Activated CD4-positive, alpha-beta T cell treated with anti-CD3 and anti-CD28 coated beads for 36 hours (primary cell): ENCODE data around the gene NR1D2. TPM values are rescaled to one million over a fixed set of nuclear protein-coding genes. Genes with fewer than 3 reads are reported as not detected.
A peak's percentile ranks its signal among the peaks of the same experiment; 100 is the strongest.

Experiments used
- ATAC-seq: fragments of 200-7000 bp; cut with Tn5 transposase; one replicate; pipeline ENCODE4 v1.10.0; 2021; ENCODE audit warnings: mild to moderate bottlenecking, moderate library complexity
- CTCF ChIA-PET: fragments of 350-600 bp; sonication (Branson Sonifier 250); formaldehyde crosslinking; loops from one replicate; lab custom pipeline; 2021; ENCODE audit warnings: antibody characterized with exemption; lab: Charles Lee
- POLR2A ChIA-PET: fragments of 350-600 bp; sonication (Branson Sonifier 250); formaldehyde crosslinking; loops from one replicate; lab custom pipeline; 2021; ENCODE audit warnings: antibody characterized with exemption, inconsistent platforms; lab: Charles Lee
- DNase-seq: peaks from one replicate; pipeline ENCODE4 v3.0.0-alpha.2; 2020
- H3K27ac Mint-ChIP-seq: one replicate; pipeline ENCODE4 v1.8.0; 2021; ENCODE audit warnings: mixed read lengths
- H3K27me3 Mint-ChIP-seq: one replicate; pipeline ENCODE4 v1.8.0; 2021; ENCODE audit warnings: mixed read lengths
- H3K36me3 Mint-ChIP-seq: one replicate; pipeline ENCODE4 v1.8.0; 2021; ENCODE audit warnings: low read depth, mixed read lengths
- H3K4me1 Mint-ChIP-seq: one replicate; pipeline ENCODE4 v1.8.0; 2021; ENCODE audit warnings: mixed read lengths
- H3K4me3 Mint-ChIP-seq: one replicate; pipeline ENCODE4 v1.8.0; 2021; ENCODE audit warnings: mild to moderate bottlenecking, moderate library complexity, mixed read lengths
- H3K9me3 Mint-ChIP-seq: one replicate; pipeline ENCODE4 v1.8.0; 2021; ENCODE audit warnings: low read depth, mixed read lengths
- intact Hi-C, 2 experiments: fragments of 100-400 bp; cut with DNase I in 1 of 2; cut with micrococcal nuclease in 1 of 2; formaldehyde crosslinking; loops; one replicate each; pipeline versions ENCODE4 v1.14.2 to v1.15.1; 2022 to 2024; cut with DNase I, micrococcal nuclease
- total RNA-seq, 2 experiments: library from RNA; stranded (reverse); gene quantifications; one replicate each; pipeline ENCODE4 v1.2.3, GENCODE V29; 2021

NR1D2 gene
- total RNA-seq, 2 experiments from 2014 or later, result 2.4 to 2.7 TPM

GRCh38 chr3:23926736-23927135, 18.4 kb upstream of the NR1D2 start:
- intact Hi-C loops, result no loop called here
- Mint-ChIP-seq H3K9me3 (no peaks in the 10 kb centered on the region), H3K4me3 (no peak overlapping the region), H3K27ac (no peak overlapping the region), H3K4me1 (peaks cover 2% of the 10 kb centered on the region), H3K27me3 (no peaks in the 10 kb centered on the region), H3K36me3 (peaks cover 2% of the 10 kb centered on the region)
- ChIA-PET POLR2A (interaction anchor here (0.8 to 1.1 kb wide), 2 partner anchors 10 to 53 kb away, joined by 3 to 6 read pairs; partner anchors contain the start of genes NKIRAS1 and RPL15), CTCF (interaction anchor here (1.0 kb wide), 1 partner anchor 9 kb away, joined by 3 read pairs; no protein-coding TSS in a partner anchor)
- ATAC-seq (no peak), DNase-seq (no peak)

- ChIA-PET CTCF (no interaction called here), POLR2A (interaction anchor here (0.5 to 0.6 kb wide), 2 partner anchors 12 to 75 kb away, joined by 3 read pairs; partner anchors contain the start of genes NKIRAS1 and RPL15)
- DNase-seq (no peak), ATAC-seq (no peak)
- no peak overlapping the region for H3K4me3 Mint-ChIP-seq
- H3K27me3 Mint-ChIP-seq, result no peaks in the 10 kb centered on the region
- no peaks in the 10 kb centered on the region for H3K9me3 Mint-ChIP-seq
- no peaks in the 10 kb centered on the region for H3K36me3 Mint-ChIP-seq
- H3K27ac Mint-ChIP-seq, result no peak overlapping the region
- intact Hi-C loops, result no loop called here
- peaks cover 2% of the 10 kb centered on the region for H3K4me1 Mint-ChIP-seq
These were observed 16.6 kb upstream of the NR1D2 start for GRCh38 chr3:23928524-23928923.

GRCh38 chr3:23931597-23931996, 13.5 kb upstream of the NR1D2 start:
- Mint-ChIP-seq H3K27ac (no peak overlapping the region), H3K4me1 (peaks cover 2% of the 10 kb centered on the region), H3K4me3 (no peak overlapping the region), H3K9me3 (no peaks in the 10 kb centered on the region), H3K27me3 (no peaks in the 10 kb centered on the region), H3K36me3 (no peaks in the 10 kb centered on the region)
- DNase-seq (no peak), ATAC-seq (no peak)
- CTCF ChIA-PET, result no interaction called here
- intact Hi-C loops, result no loop called here
- POLR2A ChIA-PET, result no interaction called here

GRCh38 chr3:23932571-23932970, 12.5 kb upstream of the NR1D2 start:
- intact Hi-C loops, result no loop called here
- POLR2A ChIA-PET, result no interaction called here
- no peak overlapping the region for H3K27ac Mint-ChIP-seq
- peaks cover 2% of the 10 kb centered on the region for H3K4me1 Mint-ChIP-seq
- CTCF ChIA-PET, result interaction anchor here (0.6 kb wide), 1 partner anchor 18 kb away, joined by 3 read pairs; no protein-coding TSS in a partner anchor
- H3K36me3 Mint-ChIP-seq, result no peaks in the 10 kb centered on the region
- no peaks in the 10 kb centered on the region for H3K9me3 Mint-ChIP-seq
- H3K4me3 Mint-ChIP-seq, result no peak overlapping the region
- H3K27me3 Mint-ChIP-seq, result no peaks in the 10 kb centered on the region
- ATAC-seq (no peak), DNase-seq (no peak)

- intact Hi-C loops, result no loop called here
- H3K4me1 Mint-ChIP-seq, result no peaks in the 10 kb centered on the region
- DNase-seq, result no peak
- H3K36me3 Mint-ChIP-seq, result no peaks in the 10 kb centered on the region
- H3K27ac Mint-ChIP-seq, result no peak overlapping the region
- no peaks in the 10 kb centered on the region for H3K27me3 Mint-ChIP-seq
- no peak overlapping the region for H3K4me3 Mint-ChIP-seq
- no peaks in the 10 kb centered on the region for H3K9me3 Mint-ChIP-seq
- no peak for ATAC-seq
- ChIA-PET POLR2A (no interaction called here), CTCF (interaction anchor here (0.7 kb wide), 1 partner anchor 1768 kb away, joined by 3 read pairs; no protein-coding TSS in a partner anchor)
These were observed 10.8 kb upstream of the NR1D2 start for GRCh38 chr3:23934253-23934652.

GRCh38 chr3:23937296-23937695, 7.8 kb upstream of the NR1D2 start:
- intact Hi-C loops, result no loop called here
- ChIA-PET CTCF (interaction anchor here (0.7 kb wide), 1 partner anchor 67 kb away, joined by 4 read pairs; no protein-coding TSS in a partner anchor), POLR2A (no interaction called here)
- no peak for DNase-seq
- no peaks in the 10 kb centered on the region for H3K9me3 Mint-ChIP-seq
- H3K4me1 Mint-ChIP-seq, result no peaks in the 10 kb centered on the region
- H3K36me3 Mint-ChIP-seq, result no peaks in the 10 kb centered on the region
- ATAC-seq, result no peak
- H3K27me3 Mint-ChIP-seq, result no peaks in the 10 kb centered on the region
- H3K4me3 Mint-ChIP-seq, result no peak overlapping the region
- H3K27ac Mint-ChIP-seq, result no peak overlapping the region

- Mint-ChIP-seq H3K36me3 (no peaks in the 10 kb centered on the region), H3K27ac (no peak overlapping the region), H3K4me3 (no peak overlapping the region), H3K4me1 (no peaks in the 10 kb centered on the region), H3K9me3 (no peaks in the 10 kb centered on the region), H3K27me3 (peaks cover 2% of the 10 kb centered on the region)
- no peak for DNase-seq
- ChIA-PET CTCF (no interaction called here), POLR2A (no interaction called here)
- no peak for ATAC-seq
- intact Hi-C loops, result no loop called here
These were observed 6.4 kb upstream of the NR1D2 start for GRCh38 chr3:23938688-23939087.

GRCh38 chr3:23940775-23941174, 4.3 kb upstream of the NR1D2 start:
- CTCF ChIA-PET, result interaction anchor here (0.6 to 1.3 kb wide), 3 partner anchors 18 to 1375 kb away, joined by 3 to 4 read pairs (median 3); no protein-coding TSS in a partner anchor
- POLR2A ChIA-PET, result no interaction called here
- intact Hi-C loops, result loop anchor here (10.0 kb wide), 2 partner anchors 1724 to 1844 kb away; partner anchors contain the start of genes NGLY1 (in 1 of the 2) and TOP2B (in 1 of the 2)
- no peak for ATAC-seq
- Mint-ChIP-seq H3K9me3 (no peaks in the 10 kb centered on the region), H3K4me3 (no peak overlapping the region), H3K36me3 (no peaks in the 10 kb centered on the region), H3K27me3 (peaks cover 10% of the 10 kb centered on the region), H3K4me1 (peaks cover 7% of the 10 kb centered on the region), H3K27ac (no peak overlapping the region)
- no peak for DNase-seq

GRCh38 chr3:23941440-23941839, 3.6 kb upstream of the NR1D2 start:
- H3K27ac Mint-ChIP-seq, result no peak overlapping the region
- peaks cover 7% of the 10 kb centered on the region for H3K4me1 Mint-ChIP-seq
- no peaks in the 10 kb centered on the region for H3K9me3 Mint-ChIP-seq
- H3K36me3 Mint-ChIP-seq, result no peaks in the 10 kb centered on the region
- no peak overlapping the region for H3K4me3 Mint-ChIP-seq
- ATAC-seq (no peak), DNase-seq (no peak)
- H3K27me3 Mint-ChIP-seq, result peaks cover 10% of the 10 kb centered on the region
- CTCF ChIA-PET, result interaction anchor here (0.6 to 0.7 kb wide), 2 partner anchors 145 to 1375 kb away, joined by 3 to 4 read pairs; no protein-coding TSS in a partner anchor
- intact Hi-C loops, result loop anchor here (10.0 kb wide), 2 partner anchors 1723 to 1843 kb away; partner anchors contain the start of genes NGLY1 (in 1 of the 2) and TOP2B (in 1 of the 2)
- POLR2A ChIA-PET, result no interaction called here

- ChIA-PET CTCF (interaction anchor here (0.8 kb wide), 1 partner anchor 18 kb away, joined by 4 read pairs; no protein-coding TSS in a partner anchor), POLR2A (no interaction called here)
- ATAC-seq, result no peak
- intact Hi-C loops, result loop anchor here (10.0 kb wide), 2 partner anchors 1722 to 1842 kb away; partner anchors contain the start of genes NGLY1 (in 1 of the 2) and TOP2B (in 1 of the 2)
- Mint-ChIP-seq H3K27me3 (peaks cover 10% of the 10 kb centered on the region), H3K9me3 (no peaks in the 10 kb centered on the region), H3K36me3 (no peaks in the 10 kb centered on the region), H3K27ac (no peak overlapping the region), H3K4me3 (no peak overlapping the region), H3K4me1 (peaks cover 13% of the 10 kb centered on the region)
- no peak for DNase-seq
These were observed 2.5 kb upstream of the NR1D2 start for GRCh38 chr3:23942546-23942945.

- H3K4me1 Mint-ChIP-seq, result peaks cover 26% of the 10 kb centered on the region
- H3K36me3 Mint-ChIP-seq, result peaks cover 3% of the 10 kb centered on the region
- peak overlapping the region; percentile 38 for H3K27ac Mint-ChIP-seq
- intact Hi-C loops, result loop anchor here (2.0 to 10.0 kb wide), 3 partner anchors 741 to 1841 kb away; partner anchors contain the start of genes NGLY1 (in 1 of the 2), TOP2B (in 1 of the 2) and UBE2E2 (in 1 of the 2)
- ATAC-seq, result no peak
- H3K27me3 Mint-ChIP-seq, result peaks cover 10% of the 10 kb centered on the region
- H3K4me3 Mint-ChIP-seq, result peak overlapping the region; percentile 74
- no peak for DNase-seq
- POLR2A ChIA-PET, result interaction anchor here (1.1 to 1.5 kb wide), 2 partner anchors 21 to 27 kb away, joined by 3 to 10 read pairs; partner anchors contain the start of genes NKIRAS1 and RPL15
- CTCF ChIA-PET, result interaction anchor here (1.0 to 1.8 kb wide), 5 partner anchors 20 to 132 kb away, joined by 3 to 5 read pairs (median 4); partner anchors contain the start of genes NKIRAS1 and RPL15
- H3K9me3 Mint-ChIP-seq, result no peaks in the 10 kb centered on the region
These were observed 891 bp upstream of the NR1D2 start for GRCh38 chr3:23944007-23944783.
